T-helper 1 cell treated with Interleukin-12 subunit alpha and Interleukin-12 subunit beta and Interleukin-4 antibody, amounts not matched to agents 30 μg/mL and 1 μg/mL, for 36 hours (primary cell): ENCODE measurements around the gene APCDD1.

Source experiments
- H3K27ac Mint-ChIP-seq: one replicate; pipeline ENCODE4 v1.8.0; 2021; ENCODE audit warnings: mild to moderate bottlenecking, mixed read lengths
- H3K27me3 Mint-ChIP-seq: one replicate; pipeline ENCODE4 v1.8.0; 2021; ENCODE audit warnings: low read depth, mixed read lengths
- H3K36me3 Mint-ChIP-seq: one replicate; pipeline ENCODE4 v1.8.0; 2021; ENCODE audit warnings: low read depth, mixed read lengths
- H3K4me1 Mint-ChIP-seq: one replicate; pipeline ENCODE4 v1.8.0; 2021; ENCODE audit warnings: low read depth, mixed read lengths
- H3K4me3 Mint-ChIP-seq: one replicate; pipeline ENCODE4 v1.8.0; 2021; ENCODE audit warnings: mild to moderate bottlenecking, moderate library complexity, mixed read lengths
- H3K9me3 Mint-ChIP-seq: one replicate; pipeline ENCODE4 v1.8.0; 2021; ENCODE audit warnings: mixed read lengths

Gene APCDD1

GRCh38 chr18:10453806-10454680, at the start of gene APCDD1:
TSS of gene APCDD1 (plus strand) at chr18:10454635. CDS start at chr18:10454982, 347 bp downstream.
- no peaks in the 10 kb centered on the region for H3K9me3 Mint-ChIP-seq
- peaks cover 2% of the 10 kb centered on the region for H3K4me1 Mint-ChIP-seq
- H3K36me3 Mint-ChIP-seq = no peaks in the 10 kb centered on the region
- peaks cover 59% of the 10 kb centered on the region for H3K27me3 Mint-ChIP-seq
- H3K4me3 Mint-ChIP-seq = peak within 1 kb of the TSS; percentile 13
- H3K27ac Mint-ChIP-seq = no peak within 1 kb of the TSS

GRCh38 chr18:10405014-10405493, 49.4 kb upstream of the APCDD1 start:
- H3K27me3 Mint-ChIP-seq = peaks cover 19% of the 10 kb centered on the region
- no peak overlapping the region for H3K27ac Mint-ChIP-seq
- no peaks in the 10 kb centered on the region for H3K4me1 Mint-ChIP-seq
- H3K9me3 Mint-ChIP-seq = no peaks in the 10 kb centered on the region
- no peak overlapping the region for H3K4me3 Mint-ChIP-seq
- H3K36me3 Mint-ChIP-seq = no peaks in the 10 kb centered on the region

DNA sequence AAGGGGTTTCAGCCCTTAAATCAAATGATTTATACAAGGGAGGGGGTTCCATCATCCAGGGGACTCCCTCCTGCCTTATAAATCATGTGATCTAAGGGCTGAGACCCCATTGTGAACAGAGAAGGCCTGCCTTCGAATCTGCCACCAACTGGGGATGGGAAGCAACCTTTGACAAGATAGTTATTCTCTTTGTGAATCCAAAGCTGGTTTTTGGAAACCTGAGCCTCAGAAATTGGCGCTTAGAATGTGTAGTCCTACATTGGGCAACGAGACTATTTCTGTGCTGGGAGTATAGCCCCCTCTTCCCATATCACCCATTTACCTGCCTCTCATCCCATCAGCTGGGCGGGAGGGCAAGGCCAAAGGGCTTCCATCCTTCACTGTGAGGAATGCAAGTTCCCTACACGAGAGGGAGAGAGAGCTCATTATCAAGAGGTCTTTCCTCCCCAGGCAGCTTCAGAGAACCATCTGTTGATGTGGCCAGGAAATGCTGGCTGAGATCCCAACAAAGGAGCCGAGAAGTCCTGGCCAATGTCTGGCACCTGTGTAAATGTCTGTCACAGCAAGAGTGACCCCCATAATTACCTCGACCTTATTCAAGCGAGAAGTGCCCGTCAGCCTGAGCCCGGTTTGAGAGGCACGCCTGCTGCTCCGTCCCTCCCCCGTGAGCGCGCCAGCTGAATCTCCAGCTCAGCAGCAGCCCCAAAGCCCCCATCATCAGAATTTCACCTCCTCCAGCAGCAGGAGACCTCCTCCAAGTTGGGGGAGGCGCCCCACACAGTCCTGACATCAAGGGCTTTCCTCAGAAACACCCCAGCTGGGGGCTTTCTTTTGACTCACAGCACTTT, 48.4 kb upstream of the APCDD1 start:
- Mint-ChIP-seq H3K27ac (no peak overlapping the region), H3K9me3 (no peaks in the 10 kb centered on the region), H3K27me3 (peaks cover 11% of the 10 kb centered on the region), H3K4me3 (no peak overlapping the region), H3K4me1 (no peaks in the 10 kb centered on the region), H3K36me3 (no peaks in the 10 kb centered on the region)

- Mint-ChIP-seq H3K9me3 (no peaks in the 10 kb centered on the region), H3K27me3 (peaks cover 7% of the 10 kb centered on the region)
Measured at GRCh38 chr18:10408131-10408530, 46.3 kb upstream of the APCDD1 start.

GRCh38 chr18:10409041-10409440, 45.4 kb upstream of the APCDD1 start:
- no peaks in the 10 kb centered on the region for H3K36me3 Mint-ChIP-seq
- H3K27me3 Mint-ChIP-seq = peaks cover 7% of the 10 kb centered on the region
- H3K4me1 Mint-ChIP-seq = no peaks in the 10 kb centered on the region
- H3K27ac Mint-ChIP-seq = no peak overlapping the region
- no peak overlapping the region for H3K4me3 Mint-ChIP-seq
- H3K9me3 Mint-ChIP-seq = no peaks in the 10 kb centered on the region

More at GRCh38 chr18:10408131-10408530, 46.3 kb upstream of the APCDD1 start:
- Mint-ChIP-seq H3K36me3 (no peaks in the 10 kb centered on the region), H3K4me1 (no peaks in the 10 kb centered on the region), H3K4me3 (no peak overlapping the region), H3K27ac (no peak overlapping the region)

- no peaks in the 10 kb centered on the region for H3K9me3 Mint-ChIP-seq
- no peak overlapping the region for H3K27ac Mint-ChIP-seq
- no peak overlapping the region for H3K4me3 Mint-ChIP-seq
- H3K36me3 Mint-ChIP-seq = no peaks in the 10 kb centered on the region
- H3K4me1 Mint-ChIP-seq = no peaks in the 10 kb centered on the region
- H3K27me3 Mint-ChIP-seq = no peaks in the 10 kb centered on the region
Measured at GRCh38 chr18:10410472-10411308, 43.7 kb upstream of the APCDD1 start.

DNA sequence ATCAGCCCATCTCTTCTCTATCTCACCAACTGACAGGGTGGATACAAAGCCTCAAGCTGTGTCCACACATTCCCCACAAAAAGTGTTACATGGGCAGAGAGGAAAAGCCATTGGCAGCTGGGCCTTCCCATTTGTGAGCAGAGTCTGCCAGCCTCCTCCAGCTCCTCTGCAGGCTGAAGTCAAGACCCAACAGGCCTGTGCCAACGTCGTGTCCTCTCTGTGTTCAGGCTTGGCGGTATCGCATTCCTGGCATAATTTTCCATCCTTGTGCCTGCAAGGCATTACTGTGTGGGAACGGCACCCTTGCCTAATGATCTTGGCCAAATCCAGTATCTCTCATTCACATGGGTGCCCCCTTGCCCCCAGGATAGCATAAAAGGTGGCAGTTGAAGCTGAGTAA, 41.5 kb upstream of the APCDD1 start:
- H3K4me3 Mint-ChIP-seq = no peak overlapping the region
- H3K27me3 Mint-ChIP-seq = no peaks in the 10 kb centered on the region
- no peak overlapping the region for H3K27ac Mint-ChIP-seq
- H3K36me3 Mint-ChIP-seq = no peaks in the 10 kb centered on the region
- no peaks in the 10 kb centered on the region for H3K9me3 Mint-ChIP-seq
- no peaks in the 10 kb centered on the region for H3K4me1 Mint-ChIP-seq

- Mint-ChIP-seq H3K27ac (no peak overlapping the region), H3K36me3 (no peaks in the 10 kb centered on the region), H3K9me3 (no peaks in the 10 kb centered on the region), H3K27me3 (no peaks in the 10 kb centered on the region), H3K4me3 (no peak overlapping the region), H3K4me1 (no peaks in the 10 kb centered on the region)
Measured at GRCh38 chr18:10413722-10414121, 40.7 kb upstream of the APCDD1 start.

- Mint-ChIP-seq H3K27ac (no peak overlapping the region), H3K27me3 (no peaks in the 10 kb centered on the region), H3K4me1 (no peaks in the 10 kb centered on the region), H3K9me3 (no peaks in the 10 kb centered on the region), H3K36me3 (no peaks in the 10 kb centered on the region), H3K4me3 (no peak overlapping the region)
Measured at GRCh38 chr18:10414293-10414842, 40.1 kb upstream of the APCDD1 start.

DNA sequence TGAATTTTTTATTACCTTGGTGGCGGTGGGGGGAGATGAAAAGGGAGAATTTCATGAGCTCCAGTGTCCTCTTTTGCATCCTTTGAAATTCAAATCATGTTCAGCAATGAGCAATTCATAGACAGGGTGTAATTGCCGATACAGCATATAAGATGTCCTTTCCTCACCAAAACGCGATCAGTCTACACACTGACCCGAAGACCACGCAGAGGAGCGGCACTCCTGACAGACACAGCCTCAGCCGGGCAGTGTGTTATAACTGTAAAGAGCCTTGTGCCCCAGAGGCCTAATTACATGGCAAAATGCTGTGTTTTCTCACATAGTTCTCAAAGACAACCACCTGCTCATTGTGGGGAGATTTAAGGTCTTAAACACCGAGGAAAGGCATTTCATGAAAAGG, 38.4 kb upstream of the APCDD1 start:
- no peaks in the 10 kb centered on the region for H3K9me3 Mint-ChIP-seq
- H3K4me3 Mint-ChIP-seq = no peak overlapping the region
- H3K27ac Mint-ChIP-seq = no peak overlapping the region
- no peaks in the 10 kb centered on the region for H3K4me1 Mint-ChIP-seq
- no peaks in the 10 kb centered on the region for H3K36me3 Mint-ChIP-seq
- H3K27me3 Mint-ChIP-seq = no peaks in the 10 kb centered on the region

DNA sequence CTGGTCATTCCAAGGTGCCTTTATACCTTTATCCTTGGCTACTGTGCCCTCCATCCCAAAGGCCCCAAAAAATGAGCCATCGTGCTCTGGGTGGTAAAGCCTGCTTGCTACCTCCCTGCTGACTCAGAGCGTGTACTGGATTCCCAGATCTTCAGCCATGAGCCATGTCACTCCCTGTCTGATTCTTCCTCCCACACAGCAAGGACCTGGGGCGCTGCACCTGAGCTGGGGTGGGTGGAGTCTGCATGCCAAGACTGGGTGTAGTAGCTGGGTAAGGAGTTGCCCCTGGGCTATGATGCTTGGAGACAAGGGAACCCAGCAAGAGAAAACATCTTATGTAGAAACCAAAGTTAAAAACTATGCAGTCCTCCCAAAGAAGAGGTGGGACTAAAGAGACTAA, 37.2 kb upstream of the APCDD1 start:
- no peaks in the 10 kb centered on the region for H3K27me3 Mint-ChIP-seq
- H3K4me1 Mint-ChIP-seq = no peaks in the 10 kb centered on the region
- no peaks in the 10 kb centered on the region for H3K9me3 Mint-ChIP-seq
- no peaks in the 10 kb centered on the region for H3K36me3 Mint-ChIP-seq
- H3K4me3 Mint-ChIP-seq = no peak overlapping the region
- H3K27ac Mint-ChIP-seq = no peak overlapping the region

- no peaks in the 10 kb centered on the region for H3K4me1 Mint-ChIP-seq
- no peaks in the 10 kb centered on the region for H3K27me3 Mint-ChIP-seq
Measured at GRCh38 chr18:10417664-10418063, 36.8 kb upstream of the APCDD1 start.

DNA sequence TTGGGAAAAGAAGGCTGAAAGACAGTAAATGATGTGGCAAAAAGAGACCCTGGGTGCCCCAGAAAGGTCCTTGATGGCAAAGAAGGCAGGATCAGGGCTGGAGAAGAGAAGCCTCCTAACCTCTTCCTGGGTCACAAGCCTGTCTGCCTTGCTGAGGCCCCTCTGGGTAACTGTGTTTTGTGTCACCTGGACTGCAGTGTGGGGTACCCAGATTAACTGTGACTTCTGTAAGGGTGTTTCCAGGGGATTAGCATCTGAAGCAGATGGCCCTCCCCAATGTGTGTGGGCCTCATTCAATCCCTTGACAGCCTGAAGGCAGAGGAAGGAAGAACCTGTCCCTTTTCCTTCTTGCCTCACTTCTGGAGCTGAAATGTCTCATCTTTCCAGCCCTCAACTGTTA, 35.6 kb upstream of the APCDD1 start:
- H3K36me3 Mint-ChIP-seq = no peaks in the 10 kb centered on the region
- H3K4me3 Mint-ChIP-seq = no peak overlapping the region
- H3K4me1 Mint-ChIP-seq = no peaks in the 10 kb centered on the region
- no peaks in the 10 kb centered on the region for H3K9me3 Mint-ChIP-seq
- H3K27ac Mint-ChIP-seq = no peak overlapping the region
- H3K27me3 Mint-ChIP-seq = no peaks in the 10 kb centered on the region

More at GRCh38 chr18:10417664-10418063, 36.8 kb upstream of the APCDD1 start:
- no peaks in the 10 kb centered on the region for H3K36me3 Mint-ChIP-seq
- H3K4me3 Mint-ChIP-seq = no peak overlapping the region
- no peaks in the 10 kb centered on the region for H3K9me3 Mint-ChIP-seq
- H3K27ac Mint-ChIP-seq = no peak overlapping the region
